HL-60 (cell line): ENCODE results near the gene LIPE.
A peak's percentile ranks its signal among the peaks of the same experiment; 100 is the strongest.

Experiments used
- DNase-seq, 2 experiments: peaks; one replicate each; pipeline ENCODE4 v3.0.0-alpha.2; 2010 to 2020; ENCODE audit warnings: low read depth in 1 of 2, low spot score in 1 of 2
- H3K27ac ChIP-seq: fragments of 250-450 bp; sonication (Bioruptor Pico); replicated peaks from 2 replicates; pipeline ENCODE4 v1.5.1; 2020; ENCODE audit warnings: mild to moderate bottlenecking, moderate library complexity
- H3K27me3 ChIP-seq: fragments of 250-450 bp; sonication (Bioruptor Pico); 2 replicates; pipeline ENCODE4 v1.5.1; 2021; ENCODE audit warnings: mild to moderate bottlenecking, moderate library complexity; ENCODE audit not compliant: insufficient read depth, poor library complexity, severe bottlenecking
- H3K4me3 ChIP-seq: replicated peaks from 2 replicates; pipeline ENCODE4 v1.5.1; 2011; ENCODE audit warnings: mild to moderate bottlenecking, control low read depth, low read length; ENCODE audit not compliant: insufficient read depth
- GABPA ChIP-seq: IDR thresholded peaks from 2 replicates; pipeline ENCODE4 v1.6.1; 2012; ENCODE audit warnings: low read depth
- POLR2AphosphoS5 ChIP-seq: IDR thresholded peaks from 2 replicates; pipeline ENCODE4 v1.6.1; 2012; ENCODE audit warnings: low read depth
- SPI1 ChIP-seq: IDR thresholded peaks from 2 replicates; pipeline ENCODE4 v1.6.1; 2012; ENCODE audit warnings: low read depth, mild to moderate bottlenecking, borderline replicate concordance
- TF ChIP-seq, protein P1 (sequence below): IDR thresholded peaks from 2 replicates; pipeline ENCODE4 v1.6.1; 2012; ENCODE audit warnings: low read depth; ENCODE audit not compliant: insufficient replicate concordance
- TF ChIP-seq, protein P2 (sequence below): IDR thresholded peaks from one replicate; pipeline ENCODE4 v1.5.1; 2011; ENCODE audit warnings: low read length, control low read depth, inconsistent platforms; ENCODE audit not compliant: insufficient read depth

Gene LIPE

DNA sequence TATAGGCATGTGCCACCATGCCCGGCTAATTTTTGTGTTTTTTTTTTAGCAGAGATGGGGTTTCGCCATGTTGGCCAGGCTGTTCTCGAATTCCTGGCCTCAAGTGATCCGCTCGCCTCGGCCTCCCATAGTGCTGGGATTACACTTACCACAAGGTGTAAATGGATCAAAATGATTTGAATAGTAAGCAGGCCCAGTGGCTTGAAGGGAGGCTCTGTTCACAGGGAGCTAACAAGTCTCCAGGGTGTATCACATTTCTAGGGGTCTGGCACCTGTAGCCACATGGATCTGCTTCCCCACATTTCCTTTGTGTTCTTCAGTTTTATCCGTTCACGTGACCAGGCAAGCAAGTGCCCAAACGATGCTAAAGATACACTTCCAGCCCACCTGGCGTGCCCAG, 23.6 kb downstream of the LIPE start:
- no peak overlapping the region for H3K4me3 ChIP-seq
- no peaks in the 10 kb centered on the region for H3K27me3 ChIP-seq
- TF ChIP-seq POLR2AphosphoS5, result no peak
- H3K27ac ChIP-seq, result no peak overlapping the region
- no peak for DNase-seq

DNA sequence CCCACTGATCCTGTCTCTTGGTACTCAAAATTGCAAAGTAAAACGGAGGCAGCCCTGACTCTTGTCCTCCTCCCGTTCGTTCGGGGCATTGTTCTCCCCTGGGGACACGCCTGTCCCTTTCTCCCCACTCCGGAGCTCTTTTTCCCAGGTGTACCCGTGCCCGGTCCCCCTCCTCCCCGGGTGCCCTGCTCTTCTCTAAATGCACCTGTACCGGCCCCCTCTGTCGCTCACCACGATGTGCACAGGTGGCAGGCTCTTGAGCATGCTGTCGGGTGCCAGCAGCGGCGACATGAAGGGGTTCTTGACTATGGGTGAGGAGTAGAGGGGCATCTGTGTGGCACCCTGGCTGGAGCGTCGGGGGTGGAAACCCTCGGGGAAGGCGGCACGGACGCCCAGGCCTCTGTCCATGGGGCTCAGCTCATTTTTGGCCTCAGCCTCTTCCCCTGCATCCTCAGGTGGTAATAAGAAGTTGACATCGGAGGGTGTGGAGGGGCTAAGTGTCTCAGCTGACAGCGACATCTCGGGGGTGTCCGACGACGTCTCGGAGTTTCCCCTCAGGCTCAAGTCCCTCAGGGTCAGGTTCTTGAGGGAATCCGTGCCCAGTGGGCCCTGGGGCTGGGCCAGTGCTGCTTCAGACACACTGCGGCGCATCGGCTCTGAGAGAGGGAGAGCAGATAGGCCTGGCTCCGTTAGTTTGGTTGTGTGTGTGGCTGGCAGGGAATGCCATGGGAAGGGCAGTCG, 24.6 kb downstream of the LIPE start:
- DNase-seq, result no peak
- Histone ChIP-seq H3K4me3 (no peak overlapping the region), H3K27ac (no peak overlapping the region), H3K27me3 (no peaks in the 10 kb centered on the region)
- TF ChIP-seq GABPA (no peak), POLR2AphosphoS5 (no peak), SPI1 (no peak)

DNA sequence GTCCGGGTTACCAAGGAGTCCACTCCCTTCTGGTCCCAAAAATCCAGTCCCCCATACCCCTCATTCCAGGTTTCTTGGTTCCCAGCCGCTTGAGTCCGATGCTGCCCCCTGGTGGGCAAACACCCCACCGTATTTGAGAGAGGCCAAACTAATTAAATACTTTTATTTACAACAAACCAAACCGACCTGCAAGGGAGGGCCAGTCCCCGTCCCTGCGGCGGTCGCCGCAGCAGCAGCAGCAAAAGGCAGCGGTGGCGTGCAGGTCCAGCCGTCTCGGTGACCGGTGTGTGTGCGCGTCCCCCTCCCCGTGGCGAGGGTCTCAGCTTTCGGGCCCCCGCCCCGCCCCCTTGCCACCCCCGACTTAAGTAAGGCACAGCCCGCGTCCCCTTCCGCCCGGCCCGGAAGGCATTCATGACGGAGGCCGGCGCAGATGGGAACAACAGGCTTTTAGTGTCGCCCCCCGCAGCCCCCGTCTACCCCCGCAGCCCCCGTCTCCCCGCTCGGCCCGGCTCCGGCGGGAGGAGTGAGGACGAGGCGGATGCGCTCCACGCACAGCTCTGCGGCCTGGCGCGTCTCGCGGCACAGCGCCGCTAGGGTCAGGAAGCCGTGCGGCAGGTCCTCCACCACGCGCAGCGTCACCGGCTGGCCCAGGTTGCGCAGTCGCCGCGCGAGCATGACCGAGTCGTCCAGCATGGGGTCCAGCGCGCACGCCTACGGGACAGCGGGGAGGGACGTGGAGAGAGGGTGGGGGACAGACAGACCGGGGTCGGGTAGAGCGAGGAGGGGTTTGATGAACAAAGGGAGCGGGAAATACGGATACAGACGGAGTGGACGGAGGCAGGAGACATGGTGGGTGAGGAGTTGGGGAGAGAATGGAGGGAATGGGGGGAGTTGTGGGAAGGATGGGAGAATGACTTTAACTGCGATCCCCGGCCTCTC, 25.6 kb downstream of the LIPE start:
- H3K27ac ChIP-seq, result no peak overlapping the region

DNA sequence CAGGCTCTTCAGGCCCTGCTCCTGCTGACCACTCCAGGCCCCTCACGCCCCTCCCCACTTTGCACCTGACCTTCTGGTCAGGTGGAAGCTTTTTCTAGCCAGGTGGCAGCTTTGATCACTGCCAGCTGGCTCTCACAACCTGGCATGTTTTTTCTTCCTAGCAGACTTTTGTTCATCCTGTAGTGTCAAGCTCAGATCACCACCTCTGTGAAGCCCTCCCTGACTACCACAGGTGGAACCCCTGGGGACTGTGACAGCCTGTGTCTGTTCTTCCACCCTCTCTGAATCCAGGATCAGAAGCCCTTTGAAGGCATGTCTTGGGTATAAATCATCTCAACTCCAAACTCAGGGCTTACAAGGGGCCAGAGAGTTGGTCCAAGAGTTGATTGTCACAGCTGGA, 26.8 kb downstream of the LIPE start:
- TF ChIP-seq, protein P1, sequence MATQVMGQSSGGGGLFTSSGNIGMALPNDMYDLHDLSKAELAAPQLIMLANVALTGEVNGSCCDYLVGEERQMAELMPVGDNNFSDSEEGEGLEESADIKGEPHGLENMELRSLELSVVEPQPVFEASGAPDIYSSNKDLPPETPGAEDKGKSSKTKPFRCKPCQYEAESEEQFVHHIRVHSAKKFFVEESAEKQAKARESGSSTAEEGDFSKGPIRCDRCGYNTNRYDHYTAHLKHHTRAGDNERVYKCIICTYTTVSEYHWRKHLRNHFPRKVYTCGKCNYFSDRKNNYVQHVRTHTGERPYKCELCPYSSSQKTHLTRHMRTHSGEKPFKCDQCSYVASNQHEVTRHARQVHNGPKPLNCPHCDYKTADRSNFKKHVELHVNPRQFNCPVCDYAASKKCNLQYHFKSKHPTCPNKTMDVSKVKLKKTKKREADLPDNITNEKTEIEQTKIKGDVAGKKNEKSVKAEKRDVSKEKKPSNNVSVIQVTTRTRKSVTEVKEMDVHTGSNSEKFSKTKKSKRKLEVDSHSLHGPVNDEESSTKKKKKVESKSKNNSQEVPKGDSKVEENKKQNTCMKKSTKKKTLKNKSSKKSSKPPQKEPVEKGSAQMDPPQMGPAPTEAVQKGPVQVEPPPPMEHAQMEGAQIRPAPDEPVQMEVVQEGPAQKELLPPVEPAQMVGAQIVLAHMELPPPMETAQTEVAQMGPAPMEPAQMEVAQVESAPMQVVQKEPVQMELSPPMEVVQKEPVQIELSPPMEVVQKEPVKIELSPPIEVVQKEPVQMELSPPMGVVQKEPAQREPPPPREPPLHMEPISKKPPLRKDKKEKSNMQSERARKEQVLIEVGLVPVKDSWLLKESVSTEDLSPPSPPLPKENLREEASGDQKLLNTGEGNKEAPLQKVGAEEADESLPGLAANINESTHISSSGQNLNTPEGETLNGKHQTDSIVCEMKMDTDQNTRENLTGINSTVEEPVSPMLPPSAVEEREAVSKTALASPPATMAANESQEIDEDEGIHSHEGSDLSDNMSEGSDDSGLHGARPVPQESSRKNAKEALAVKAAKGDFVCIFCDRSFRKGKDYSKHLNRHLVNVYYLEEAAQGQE, result no peak
- TF ChIP-seq GABPA (no peak), POLR2AphosphoS5 (no peak), SPI1 (no peak)
- TF ChIP-seq, protein P2, sequence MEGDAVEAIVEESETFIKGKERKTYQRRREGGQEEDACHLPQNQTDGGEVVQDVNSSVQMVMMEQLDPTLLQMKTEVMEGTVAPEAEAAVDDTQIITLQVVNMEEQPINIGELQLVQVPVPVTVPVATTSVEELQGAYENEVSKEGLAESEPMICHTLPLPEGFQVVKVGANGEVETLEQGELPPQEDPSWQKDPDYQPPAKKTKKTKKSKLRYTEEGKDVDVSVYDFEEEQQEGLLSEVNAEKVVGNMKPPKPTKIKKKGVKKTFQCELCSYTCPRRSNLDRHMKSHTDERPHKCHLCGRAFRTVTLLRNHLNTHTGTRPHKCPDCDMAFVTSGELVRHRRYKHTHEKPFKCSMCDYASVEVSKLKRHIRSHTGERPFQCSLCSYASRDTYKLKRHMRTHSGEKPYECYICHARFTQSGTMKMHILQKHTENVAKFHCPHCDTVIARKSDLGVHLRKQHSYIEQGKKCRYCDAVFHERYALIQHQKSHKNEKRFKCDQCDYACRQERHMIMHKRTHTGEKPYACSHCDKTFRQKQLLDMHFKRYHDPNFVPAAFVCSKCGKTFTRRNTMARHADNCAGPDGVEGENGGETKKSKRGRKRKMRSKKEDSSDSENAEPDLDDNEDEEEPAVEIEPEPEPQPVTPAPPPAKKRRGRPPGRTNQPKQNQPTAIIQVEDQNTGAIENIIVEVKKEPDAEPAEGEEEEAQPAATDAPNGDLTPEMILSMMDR, result no peak
- DNase-seq, result no peak
- Histone ChIP-seq H3K4me3 (no peak overlapping the region), H3K27me3 (no peaks in the 10 kb centered on the region), H3K27ac (no peak overlapping the region)

More for the DNA sequence above, 25.6 kb downstream of the LIPE start:
- DNase-seq, result peak; percentile 68 to 71
- Histone ChIP-seq H3K4me3 (peak overlapping the region; percentile 44), H3K27me3 (no peaks in the 10 kb centered on the region)
- TF ChIP-seq SPI1 (no peak), POLR2AphosphoS5 (peak; percentile 49; the same call in 1 of the 2 replicates), GABPA (no peak)
- TF ChIP-seq, protein P2, result peak; percentile 65
- TF ChIP-seq, protein P1, result no peak
